Retinal pigment epithelial cell (primary cell): ENCODE results near the gene YIF1A.
"Not testable (repeated sequence)": the region's sequence is repeated elsewhere in the genome, so short reads cannot be mapped to it uniquely, and the experiment has no call there.

ENCODE experiments used
- DNase-seq: peaks from one replicate; pipeline ENCODE4 v3.0.0-alpha.2; 2010; ENCODE audit warnings: low read depth
- H3K4me3 ChIP-seq: 2 replicates; pipeline ENCODE4 v1.5.1; 2011; ENCODE audit warnings: mild to moderate bottlenecking, low read length, control low read depth, moderate library complexity
- TF ChIP-seq, protein P1 (sequence below): conservative IDR thresholded peaks from 2 replicates; pipeline ENCODE4 v1.5.1; 2011; ENCODE audit warnings: low read depth, low read length, control low read depth, inconsistent platforms

Gene YIF1A

DNA sequence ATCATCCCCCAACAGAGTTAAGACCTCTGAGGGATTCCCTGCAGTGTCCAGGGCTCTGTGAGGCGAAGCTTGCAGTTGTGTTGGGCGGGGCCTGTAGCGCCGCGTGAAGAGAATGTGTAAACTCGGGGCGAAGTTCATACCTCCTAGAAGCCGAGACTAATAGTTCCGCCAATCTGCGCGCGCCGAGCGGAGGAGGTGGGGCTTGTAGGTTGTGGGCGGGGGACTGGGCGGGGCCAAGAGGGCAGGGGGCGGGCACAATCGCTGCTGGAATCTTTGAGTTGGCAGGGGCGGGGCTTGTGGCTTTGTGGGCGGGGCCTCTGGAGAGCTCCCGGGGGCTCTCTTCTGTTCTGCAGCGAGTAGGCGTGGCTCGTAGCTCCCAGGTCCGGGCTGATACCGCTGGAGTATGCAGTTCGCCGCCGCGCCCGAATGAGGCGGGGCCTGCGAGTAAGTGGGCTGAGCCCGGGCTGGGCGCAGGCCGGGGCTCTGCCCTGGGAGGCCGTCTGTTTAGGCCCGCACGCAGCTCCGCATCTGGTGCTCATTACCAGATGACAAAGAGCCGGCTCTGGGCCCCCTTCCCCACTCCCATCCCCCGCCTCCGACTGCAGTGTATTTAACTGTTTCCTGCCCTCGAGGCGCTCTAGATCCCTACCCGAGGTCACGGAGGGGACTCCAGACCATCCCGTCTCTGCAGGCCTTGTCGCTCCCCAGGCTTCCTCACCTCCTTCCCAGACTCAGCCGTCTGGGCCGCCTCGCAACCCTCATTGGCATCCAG is 23.8 kb upstream of the YIF1A start:
- TF ChIP-seq, protein P1, sequence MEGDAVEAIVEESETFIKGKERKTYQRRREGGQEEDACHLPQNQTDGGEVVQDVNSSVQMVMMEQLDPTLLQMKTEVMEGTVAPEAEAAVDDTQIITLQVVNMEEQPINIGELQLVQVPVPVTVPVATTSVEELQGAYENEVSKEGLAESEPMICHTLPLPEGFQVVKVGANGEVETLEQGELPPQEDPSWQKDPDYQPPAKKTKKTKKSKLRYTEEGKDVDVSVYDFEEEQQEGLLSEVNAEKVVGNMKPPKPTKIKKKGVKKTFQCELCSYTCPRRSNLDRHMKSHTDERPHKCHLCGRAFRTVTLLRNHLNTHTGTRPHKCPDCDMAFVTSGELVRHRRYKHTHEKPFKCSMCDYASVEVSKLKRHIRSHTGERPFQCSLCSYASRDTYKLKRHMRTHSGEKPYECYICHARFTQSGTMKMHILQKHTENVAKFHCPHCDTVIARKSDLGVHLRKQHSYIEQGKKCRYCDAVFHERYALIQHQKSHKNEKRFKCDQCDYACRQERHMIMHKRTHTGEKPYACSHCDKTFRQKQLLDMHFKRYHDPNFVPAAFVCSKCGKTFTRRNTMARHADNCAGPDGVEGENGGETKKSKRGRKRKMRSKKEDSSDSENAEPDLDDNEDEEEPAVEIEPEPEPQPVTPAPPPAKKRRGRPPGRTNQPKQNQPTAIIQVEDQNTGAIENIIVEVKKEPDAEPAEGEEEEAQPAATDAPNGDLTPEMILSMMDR, result no peak
- peak; percentile 86 for DNase-seq
- peak overlapping the region; percentile 54 for H3K4me3 ChIP-seq

DNA sequence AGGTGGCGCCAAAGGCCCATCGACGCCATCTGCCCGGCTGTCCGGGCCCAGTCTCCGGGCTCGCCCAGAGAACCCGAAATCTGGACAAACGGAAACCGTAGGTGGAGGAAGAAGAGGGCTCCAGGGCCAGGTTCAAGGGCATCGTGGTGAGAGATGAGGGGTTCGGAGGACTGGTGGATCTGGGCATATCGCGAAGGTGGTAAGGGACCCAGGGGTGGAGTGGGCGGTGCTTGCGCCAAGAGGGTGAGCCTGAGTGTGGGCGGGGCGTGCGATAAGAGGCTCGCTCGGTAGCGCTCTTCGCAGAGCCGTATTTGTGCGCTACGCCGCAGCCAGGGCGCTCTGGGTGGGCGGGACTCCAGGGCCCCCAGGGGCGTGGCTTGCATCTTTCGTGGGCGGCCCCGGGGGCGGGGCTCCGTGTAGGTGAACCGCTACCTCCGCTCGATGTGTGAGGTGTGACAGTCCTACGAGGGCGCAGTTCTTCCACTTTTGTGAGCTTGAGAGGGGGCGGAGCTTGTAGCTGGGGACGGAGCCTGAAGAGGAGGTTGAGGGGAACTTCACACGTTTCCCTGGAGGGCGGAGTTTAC is 23.1 kb upstream of the YIF1A start:
- TF ChIP-seq, protein P1, result no peak
- DNase-seq, result peak; percentile 60

DNA sequence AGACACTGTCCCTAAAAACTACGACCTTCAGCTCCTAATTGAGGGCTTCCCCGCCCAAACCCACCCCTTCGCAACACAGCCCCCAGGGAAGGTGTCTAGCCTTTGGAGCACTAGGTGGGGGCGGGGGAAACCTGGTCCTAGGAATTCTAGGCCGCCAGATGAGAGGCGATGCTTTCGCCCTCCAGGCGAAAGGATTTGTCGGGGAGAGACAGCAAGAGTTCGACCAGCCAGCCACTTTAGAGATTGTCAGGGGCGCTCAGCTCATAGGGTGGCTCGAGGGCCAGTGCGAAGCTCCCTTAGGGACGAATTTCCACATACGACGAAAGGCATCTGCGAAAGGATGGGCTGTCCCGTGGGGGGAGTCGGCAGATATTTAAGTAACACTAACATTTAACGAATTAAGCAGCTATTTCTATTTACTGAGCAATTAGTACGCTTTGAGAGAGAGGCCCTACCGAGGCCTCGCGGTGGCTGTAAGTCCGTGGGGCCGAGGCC is 22.6 kb upstream of the YIF1A start:
- no peak for DNase-seq
- TF ChIP-seq, protein P1, result peak; percentile 88
- peak overlapping the region; percentile 54 for H3K4me3 ChIP-seq

More for the DNA sequence above, 23.1 kb upstream of the YIF1A start:
- peak overlapping the region; percentile 54 for H3K4me3 ChIP-seq

DNA sequence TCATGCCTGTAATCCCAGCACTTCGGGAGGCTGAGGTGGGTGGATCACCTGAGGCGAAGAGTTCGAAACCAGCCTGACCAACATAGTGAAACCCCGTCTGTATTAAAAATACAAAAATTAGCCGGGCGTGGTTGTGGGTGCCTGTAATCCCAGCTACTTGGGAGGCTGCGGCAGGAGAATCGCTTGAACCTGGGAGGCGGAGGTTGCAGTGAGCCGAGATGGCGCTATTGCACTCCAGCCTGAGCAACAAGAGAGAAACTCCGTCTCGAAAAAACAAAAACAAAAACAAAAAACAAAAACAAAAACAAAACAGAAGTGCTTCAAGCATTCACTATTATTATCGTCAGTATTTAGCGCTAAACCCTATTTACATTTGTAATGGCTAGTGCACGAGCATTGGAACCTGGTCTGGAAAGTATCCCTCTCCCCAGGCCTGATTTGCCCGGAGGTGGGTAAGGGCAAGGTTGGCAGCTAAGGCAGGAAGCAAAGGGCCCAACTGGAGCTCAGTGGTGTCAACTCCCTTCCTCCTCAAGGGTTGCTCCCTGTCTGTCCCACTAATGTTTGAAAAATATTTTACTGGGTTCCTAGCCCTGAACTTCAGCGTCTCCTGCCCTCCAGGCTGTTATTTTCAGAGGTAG is 22.0 kb upstream of the YIF1A start:
- not testable (repeated sequence) for DNase-seq, H3K4me3 ChIP-seq

DNA sequence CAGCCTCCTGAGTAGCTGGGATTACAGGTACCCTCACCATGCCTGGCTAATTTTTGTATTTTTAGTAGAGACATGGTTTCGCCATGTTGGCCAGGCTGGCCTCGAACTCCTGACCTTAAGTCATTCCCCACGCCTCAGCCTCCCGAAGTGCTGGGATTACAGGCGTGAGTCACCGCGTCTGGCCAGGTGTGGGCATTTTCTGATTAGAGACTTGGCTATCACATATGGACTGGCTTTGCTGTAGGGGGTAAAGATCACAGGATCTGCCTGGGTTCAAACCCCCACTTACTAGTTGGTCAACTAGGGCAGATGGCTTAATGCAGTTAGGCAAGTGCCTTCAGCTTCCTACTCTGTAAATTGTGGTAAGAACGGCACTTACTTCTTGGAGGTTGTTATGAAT is 21.4 kb upstream of the YIF1A start:
- TF ChIP-seq, protein P1, result no peak
- no peak for DNase-seq
- no peak overlapping the region for H3K4me3 ChIP-seq

DNA sequence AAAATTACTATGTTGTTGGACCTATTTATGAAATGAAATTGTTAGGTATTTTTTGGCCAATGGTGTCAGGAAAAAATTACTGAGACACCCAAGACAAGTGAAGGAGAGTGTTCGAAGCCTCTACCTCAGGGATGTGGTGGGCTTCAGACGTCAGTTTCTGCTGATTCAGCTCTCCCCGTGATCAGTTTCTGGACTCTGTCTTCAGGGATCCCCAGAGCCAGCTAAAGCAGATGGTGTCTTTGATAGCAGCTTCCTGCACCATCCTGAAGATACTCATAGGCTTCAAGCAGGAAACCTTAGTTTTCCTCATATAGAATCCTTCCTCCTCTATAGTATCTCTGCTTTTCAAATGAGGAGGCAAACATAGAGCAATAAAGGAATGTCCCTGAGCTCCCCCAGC is 20.5 kb upstream of the YIF1A start:
- no peak overlapping the region for H3K4me3 ChIP-seq
- TF ChIP-seq, protein P1, result no peak
- no peak for DNase-seq

DNA sequence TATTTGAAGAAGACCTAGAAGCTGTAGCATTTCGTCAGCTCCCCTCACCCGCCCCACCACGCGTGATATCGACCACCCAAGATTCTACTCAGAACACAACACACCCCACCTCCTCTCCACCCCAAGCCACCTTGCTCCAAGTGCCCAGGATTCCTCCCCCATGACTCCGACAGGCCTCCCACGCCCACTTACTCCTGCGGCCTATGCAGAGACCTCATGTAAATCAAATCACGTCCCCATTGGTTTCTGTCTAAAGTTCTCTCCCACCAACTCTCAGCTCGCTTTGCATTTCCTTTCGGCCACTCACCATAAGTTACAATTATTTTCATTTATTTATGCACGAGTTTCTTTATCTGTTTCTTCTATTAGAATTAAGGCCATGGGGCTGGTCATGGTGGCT is 13.7 kb upstream of the YIF1A start:
- H3K4me3 ChIP-seq, result no peak overlapping the region
- no peak for DNase-seq
- TF ChIP-seq, protein P1, result no peak
